A673 (cell line): ENCODE measurements around the gene CDKN2D. TPM values are rescaled to one million over a fixed set of nuclear protein-coding genes. Genes with fewer than 3 reads are reported as not detected.
"Not testable (repeated sequence)": the region's sequence is repeated elsewhere in the genome, so short reads cannot be mapped to it uniquely, and the experiment has no call there.

Source experiments
- BruUV-seq: library from RNA; stranded (reverse); fragments of 400-500 nt; replicated peaks from 2 replicates; lab custom pipeline; 2021; lab: Mats Ljungman, UMichigan
- CTCF ChIA-PET: fragments of 300-600 bp; sonication (Branson Sonifier 250); formaldehyde crosslinking; loops from one replicate; lab custom pipeline; 2022; ENCODE audit warnings: antibody characterized with exemption; lab: Charles Lee
- POLR2A ChIA-PET: fragments of 300-600 bp; sonication (Branson Sonifier 250); formaldehyde crosslinking; loops from one replicate; lab custom pipeline; 2022; ENCODE audit warnings: antibody characterized with exemption; ENCODE audit not compliant: low non-redundant PET; lab: Charles Lee
- DNase-seq: peaks from one replicate; pipeline ENCODE4 v3.0.0-alpha.2; 2015; ENCODE audit warnings: low spot score
- H3K27ac ChIP-seq: fragments of 200-600 bp; sonication (generic); 2 replicates; pipeline ENCODE4 v1.5.1; 2016; ENCODE audit warnings: mixed run types, low read depth, mild to moderate bottlenecking, mixed read lengths, antibody characterized with exemption, low read length; ENCODE audit not compliant: poor library complexity, severe bottlenecking
- H3K27me3 ChIP-seq: fragments of 200-600 bp; sonication (generic); replicated peaks from 2 replicates; pipeline ENCODE4 v1.6.1; 2017; ENCODE audit warnings: mixed run types, low read depth, mild to moderate bottlenecking, mixed read lengths, antibody characterized with exemption, low read length; ENCODE audit not compliant: insufficient read depth, poor library complexity
- H3K36me3 ChIP-seq: fragments of 200-600 bp; sonication (generic); 2 replicates; pipeline ENCODE4 v1.6.1; 2016; ENCODE audit warnings: mixed run types, mild to moderate bottlenecking, mixed read lengths, antibody characterized with exemption, low read length; ENCODE audit not compliant: insufficient read depth, poor library complexity, severe bottlenecking
- H3K4me1 ChIP-seq: fragments of 200-600 bp; sonication (generic); 2 replicates; pipeline ENCODE4 v1.6.1; 2017; ENCODE audit warnings: mixed run types, mild to moderate bottlenecking, mixed read lengths, antibody characterized with exemption, low read length; ENCODE audit not compliant: insufficient read depth, poor library complexity, severe bottlenecking
- H3K4me3 ChIP-seq: fragments of 200-600 bp; sonication (generic); 2 replicates; pipeline ENCODE4 v1.5.1; 2016; ENCODE audit warnings: low read depth, mixed run types, mild to moderate bottlenecking, mixed read lengths, low read length; ENCODE audit not compliant: poor library complexity, severe bottlenecking
- H3K9me3 ChIP-seq: fragments of 200-600 bp; sonication (generic); 2 replicates; pipeline ENCODE4 v1.6.1; 2016; ENCODE audit warnings: mixed run types, low read depth, mild to moderate bottlenecking, mixed read lengths, antibody characterized with exemption, low read length; ENCODE audit not compliant: poor library complexity, severe bottlenecking
- CTCF ChIP-seq: fragments of 300-800, 200-600 bp; sonication (generic); conservative IDR thresholded peaks from 2 replicates; pipeline ENCODE4 v1.5.1; 2017; ENCODE audit warnings: low read depth, mild to moderate bottlenecking, antibody characterized with exemption, low read length, moderate library complexity, mixed read lengths
- EZH2 ChIP-seq: fragments of 200-600 bp; sonication (generic); IDR thresholded peaks from 2 replicates; pipeline ENCODE4 v1.6.1; 2017; ENCODE audit warnings: borderline replicate concordance, low read depth, mild to moderate bottlenecking, mixed read lengths, antibody characterized with exemption, low read length; ENCODE audit not compliant: poor library complexity, severe bottlenecking
- intact Hi-C: fragments of 100-400 bp; cut with micrococcal nuclease; formaldehyde crosslinking; loops from one replicate; pipeline ENCODE4 v1.10.0; 2022; ENCODE audit not compliant: unreplicated experiment
- total RNA-seq: library from RNA; stranded (reverse); gene quantifications from 2 replicates; pipeline ENCODE4 v1.2.3, GENCODE V29; 2021

Gene CDKN2D
- total RNA-seq, 1 experiment from 2014 or later = 14.6 TPM

- H3K9me3 ChIP-seq = no peaks in the 10 kb centered on the region
- no peaks in the 10 kb centered on the region for H3K27me3 ChIP-seq
- intact Hi-C loops = no loop called here
- peaks cover 71% of the 10 kb centered on the region for H3K36me3 ChIP-seq
- no peak overlapping the region for H3K27ac ChIP-seq
- ChIA-PET CTCF (interaction anchor here (0.6 to 0.7 kb wide), 2 partner anchors 125 to 313 kb away, joined by 3 to 13 read pairs; no protein-coding TSS in a partner anchor), POLR2A (no interaction called here)
- TF ChIP-seq EZH2 (no peak), CTCF (no peak)
- DNase-seq = peak; percentile 60
- BruUV-seq = no TSS peak
- no peaks in the 10 kb centered on the region for H3K4me1 ChIP-seq
- H3K4me3 ChIP-seq = no peak overlapping the region
These were observed 16.2 kb downstream of the CDKN2D start for GRCh38 chr19:10552510-10553053.

- no TSS peak for BruUV-seq
- Histone ChIP-seq H3K9me3 (no peaks in the 10 kb centered on the region), H3K27ac (no peak overlapping the region), H3K27me3 (no peaks in the 10 kb centered on the region), H3K4me1 (no peaks in the 10 kb centered on the region), H3K36me3 (peaks cover 69% of the 10 kb centered on the region), H3K4me3 (no peak overlapping the region)
- POLR2A ChIA-PET = no interaction called here
- TF ChIP-seq EZH2 (no peak), CTCF (no peak)
- DNase-seq = peak; percentile 61
- intact Hi-C loops = no loop called here
- CTCF ChIA-PET = interaction anchor here (0.5 to 0.7 kb wide), 4 partner anchors 30 to 385 kb away, joined by 3 to 11 read pairs (median 5); no protein-coding TSS in a partner anchor
These were observed 17.0 kb downstream of the CDKN2D start for GRCh38 chr19:10551698-10552301.

- ChIA-PET POLR2A (interaction anchor here (0.7 kb wide), 1 partner anchor 8 kb away, joined by 3 read pairs; no protein-coding TSS in a partner anchor), CTCF (interaction anchor here (0.5 to 0.7 kb wide), 2 partner anchors 76 to 126 kb away, joined by 3 to 11 read pairs; no protein-coding TSS in a partner anchor)
- H3K4me1 ChIP-seq, intact Hi-C loops, H3K27ac ChIP-seq, DNase-seq, H3K27me3 ChIP-seq, H3K9me3 ChIP-seq, BruUV-seq, H3K4me3 ChIP-seq: not testable (repeated sequence)
- peaks cover 64% of the 10 kb centered on the region for H3K36me3 ChIP-seq
These were observed 17.8 kb downstream of the CDKN2D start for GRCh38 chr19:10551006-10551405.
